K562 (cell line): ENCODE data around the gene NPDC1. TPM values are rescaled to one million over a fixed set of nuclear protein-coding genes. Genes with fewer than 3 reads are reported as not detected.
A peak's percentile ranks its signal among the peaks of the same experiment; 100 is the strongest.

Experiments
- ATAC-seq: fragments of 200-7000 bp; cut with Tn5 transposase; 3 replicates; pipeline ENCODE4 v1.9.1; 2020; ENCODE audit warnings: moderate library complexity
- BruUV-seq: library from RNA; stranded (reverse); fragments of 400-500 nt; replicated peaks from 2 replicates; lab custom pipeline; 2021; lab: Mats Ljungman, UMichigan
- CTCF ChIA-PET: fragments of 300-600 bp; formaldehyde crosslinking; extraction: SDS; loops from one replicate; lab custom pipeline; 2021; ENCODE audit warnings: low intra/inter-chr PET ratio; lab: Yijun Ruan, JAX
- POLR2A ChIA-PET: fragments of 300-600, 350-650 bp; sonication (Branson Sonifier 250); formaldehyde crosslinking; extraction: SDS; loops from one replicate; lab custom pipeline; 2021; ENCODE audit warnings: antibody characterized with exemption, inconsistent platforms; lab: Yijun Ruan, JAX
- DNase-seq, 4 experiments: peaks; one replicate each; pipeline versions ENCODE4 v3.0.0 to v3.0.0-alpha.2; 2011 to 2018; ENCODE audit warnings: low spot score in 3 of 4, mixed read lengths in 3 of 4; ENCODE audit errors: extremely low read depth in 1 of 4
- FAIRE-seq: peaks from 2 replicates; lab custom pipeline; 2011; peaks lifted over from hg19 to GRCh38; lab: Jason Lieb, UNC
- H2AFZ ChIP-seq: 2 replicates; pipeline ENCODE4 v1.6.0; 2011; ENCODE audit warnings: low read depth, low read length, control low read depth, inconsistent platforms
- H3K27ac ChIP-seq: fragments of 200-600 bp; 3 replicates; pipeline ENCODE4 v1.8.0; 2011; ENCODE audit warnings: low read depth, mild to moderate bottlenecking, control low read depth, inconsistent platforms, low read length, moderate library complexity, mixed read lengths; ENCODE audit errors: extremely low read depth
- H3K27me3 ChIP-seq, 2 experiments: fragments of 300-600 bp in 1 of 2; 2 replicates in 1 of 2; 3 replicates in 1 of 2; pipeline versions ENCODE4 v1.6.0 to v1.8.0; 2011; ENCODE audit warnings: inconsistent platforms in 2 of 2, low read length in 2 of 2, mild to moderate bottlenecking in 1 of 2, mixed read lengths in 1 of 2, moderate library complexity in 1 of 2; ENCODE audit not compliant: control insufficient read depth in 2 of 2, insufficient read depth in 2 of 2
- H3K36me3 ChIP-seq: fragments of 300-600 bp; 3 replicates; pipeline ENCODE4 v1.8.0; 2011; ENCODE audit warnings: mild to moderate bottlenecking, low read length, inconsistent platforms; ENCODE audit not compliant: control insufficient read depth, insufficient read depth
- H3K4me1 ChIP-seq, 2 experiments: fragments of 200-600 bp in 1 of 2; replicated peaks in 1 of 2; 2 replicates in 1 of 2; 3 replicates in 1 of 2; pipeline versions ENCODE4 v1.5.1 to v1.8.0; 2011; ENCODE audit warnings: inconsistent platforms in 2 of 2, low read length in 2 of 2, mild to moderate bottlenecking in 1 of 2, mixed read lengths in 1 of 2, moderate library complexity in 1 of 2; ENCODE audit not compliant: control insufficient read depth in 2 of 2, insufficient read depth in 2 of 2
- H3K4me2 ChIP-seq: 2 replicates; pipeline ENCODE4 v1.6.1; 2011; ENCODE audit warnings: low read length, control low read depth, inconsistent platforms, mixed read lengths; ENCODE audit not compliant: insufficient read depth
- H3K4me3 ChIP-seq: fragments of 200-600 bp; sonication (generic), shearing (Covaris generic); 2 replicates; pipeline ENCODE4 v1.5.1; 2016; ENCODE audit warnings: control low read depth, inconsistent platforms
- H3K79me2 ChIP-seq: fragments of 200-600 bp; 3 replicates; pipeline ENCODE4 v1.8.0; 2011; ENCODE audit warnings: low read length, inconsistent platforms; ENCODE audit not compliant: control insufficient read depth, insufficient read depth
- H3K9ac ChIP-seq, 2 experiments: 2 replicates each; pipeline versions ENCODE4 v1.6.0 to v1.6.1; 2011; ENCODE audit warnings: low read depth in 2 of 2, low read length in 2 of 2, control low read depth in 1 of 2, inconsistent platforms in 1 of 2, mild to moderate bottlenecking in 1 of 2, mixed read lengths in 1 of 2; ENCODE audit not compliant: insufficient read depth in 1 of 2
- H3K9me1 ChIP-seq: one replicate; pipeline ENCODE4 v1.6.0; 2011; ENCODE audit warnings: inconsistent platforms, mild to moderate bottlenecking, low read length, moderate library complexity; ENCODE audit not compliant: control insufficient read depth, insufficient read depth
- H3K9me3 ChIP-seq: replicated peaks from 2 replicates; pipeline ENCODE4 v1.5.1; 2011; ENCODE audit warnings: low read depth, low read length, inconsistent platforms; ENCODE audit not compliant: control insufficient read depth, insufficient read depth
- H4K20me1 ChIP-seq: replicated peaks from 2 replicates; pipeline ENCODE4 v1.6.1; 2011; ENCODE audit warnings: low read length, inconsistent platforms, mixed read lengths; ENCODE audit not compliant: control insufficient read depth, insufficient read depth
- CTCF ChIP-seq, 3 experiments: IDR thresholded peaks in 2 of 3; conservative IDR thresholded peaks in 1 of 3; 2 replicates each; pipeline ENCODE4 v1.5.1; 2011 to 2012; ENCODE audit warnings: low read length in 3 of 3, mild to moderate bottlenecking in 3 of 3, control low read depth in 2 of 3, improper control_type of control experiment in 1 of 3, inconsistent platforms in 1 of 3, low read depth in 1 of 3, mixed read lengths in 1 of 3, moderate library complexity in 1 of 3; ENCODE audit not compliant: insufficient read depth in 2 of 3
- ESRRA ChIP-seq: fragments of 450-650 bp; IDR thresholded peaks from 2 replicates; pipeline ENCODE4 v1.6.1; 2014; ENCODE audit warnings: low read depth, mild to moderate bottlenecking, moderate library complexity, borderline replicate concordance
- ILK ChIP-seq: fragments of 450-650 bp; IDR thresholded peaks from 2 replicates; pipeline ENCODE4 v1.6.1; 2016; ENCODE audit warnings: missing genetic modification characterization, low read depth, mild to moderate bottlenecking, missing compliant biosample characterization, moderate library complexity, borderline replicate concordance
- KLF16 ChIP-seq: IDR thresholded peaks from 2 replicates; pipeline ENCODE4 v1.6.1; 2016; ENCODE audit warnings: antibody characterized with exemption
- MAZ ChIP-seq, 2 experiments: fragments of 450-650 bp in 1 of 2; sonication (generic) in 1 of 2; formaldehyde crosslinking; IDR thresholded peaks in 1 of 2; conservative IDR thresholded peaks in 1 of 2; 2 replicates each; pipeline versions ENCODE4 v1.4.0 to v1.5.0; 2020; ENCODE audit warnings: mild to moderate bottlenecking in 1 of 2, missing genetic modification reagents in 1 of 2
- SREBF1 ChIP-seq: fragments of 150-350 bp; IDR thresholded peaks from 2 replicates; pipeline ENCODE4 v1.6.1; 2014; ENCODE audit warnings: antibody characterized with exemption, low read depth, low read length, borderline replicate concordance
- WGBS: fragments of 100-300 bp; shearing (Covaris generic); methylation state at CpG from one replicate; pipeline ENCODE4 v1.1.6; 2016; ENCODE audit warnings: low coverage, mixed read lengths; ENCODE audit not compliant: insufficient coverage; ENCODE audit errors: missing lambda C conversion rate; 5-methylcytosine and 5-hydroxymethylcytosine counted together
- in situ Hi-C: fragments of 300-500 bp; cut with MboI; formaldehyde crosslinking; loops from 4 replicates; pipeline ENCODE4 v1.15.0; 2018; ENCODE audit warnings: inconsistent platforms, mixed read lengths
- intact Hi-C: fragments of 100-400 bp; cut with micrococcal nuclease; formaldehyde crosslinking; loops from 2 replicates; pipeline ENCODE4 v1.14.2; 2022
- polyA plus RNA-seq, 8 experiments: library from polyadenylated mRNA; depleted of rRNA in 4 of 8; stranded (reverse) in 5 of 8; unstranded in 3 of 8; fragments of >200 nt; fragmentation: Nextera tagmentation in 2 of 8; fragmentation: Illumina TruSeq in 1 of 8; extraction: Ambion mirVana in 2 of 8; extraction: Trizol in 1 of 8; gene quantifications; 2 replicates each; pipeline versions ENCODE4 v1.2.1 to v1.2.3, GENCODE V29; 2011 to 2014; ENCODE audit warnings: inconsistent platforms in 1 of 8, missing spikeins in 1 of 8
- total RNA-seq, 7 experiments: library from RNA; depleted of rRNA in 6 of 7; stranded (reverse); fragments of >200 nt in 6 of 7; fragmentation: Illumina TruSeq in 2 of 7; extraction: Trizol in 2 of 7; gene quantifications; 2 replicates each; pipeline versions ENCODE4 v1.2.1 to v1.2.3, GENCODE V29; 2011 to 2021; ENCODE audit warnings: low replicate concordance in 1 of 7

The NPDC1 gene
- total and polyA plus RNA-seq, 9 of the 15 experiments (the other 6 are each of a cell fraction or from before 2014, with no cell fraction given) = 0.06 to 2.1 (median 0.53) TPM; not detected in 3

GRCh38 chr9:137035937-137036336 is 10.0 kb downstream of the NPDC1 start:
- no TSS peak for BruUV-seq
- FAIRE-seq (no peak), DNase-seq (no peak)
- Histone ChIP-seq H3K79me2 (no peaks in the 10 kb centered on the region), H3K9ac (no peak overlapping the region; a peak in 1 of 4 replicates), H2AFZ (no peak overlapping the region), H3K4me1 (peaks cover 0 to 69% of the 10 kb centered on the region in 2 experiments; a peak in 3 of 5 replicates), H3K27ac (no peak overlapping the region), H3K9me1 (no peaks in the 10 kb centered on the region), H4K20me1 (no peaks in the 10 kb centered on the region), H3K27me3 (peaks cover 0 to 21% of the 10 kb centered on the region in 2 experiments; a peak in 1 of 5 replicates)
- 52% methylated on average over 8 of the region's 8 CpGs for WGBS
- intact Hi-C loops = loop anchor here (1.0 to 2.0 kb wide), 4 partner anchors 32 to 193 kb away; partner anchors contain the start of gene AJM1
- CTCF ChIA-PET = interaction anchor here (2.2 to 3.7 kb wide), 2 partner anchors 87 to 249 kb away, joined by 10 to 47 read pairs; no protein-coding TSS in a partner anchor
- TF ChIP-seq ESRRA = no peak
- no peak for TF ChIP-seq ILK (tag)
- TF ChIP-seq, all 486 proteins: peak for 0
- Histone ChIP-seq H3K36me3 (no peaks in the 10 kb centered on the region), H3K4me3 (no peak overlapping the region), H3K9me3 (no peaks in the 10 kb centered on the region), H3K4me2 (no peak overlapping the region)
- POLR2A ChIA-PET = interaction anchor here (1.0 to 1.8 kb wide), 3 partner anchors 9 to 88 kb away, joined by 3 to 8 read pairs (median 4); no protein-coding TSS in a partner anchor
- ATAC-seq = no peak
- in situ Hi-C loops = loop anchor here (5.0 kb wide), 2 partner anchors 89 to 264 kb away; partner anchors contain the start of gene C8G

- H3K4me2 ChIP-seq = no peak overlapping the region
- peak in 1 of 3 experiments; percentile 22; a peak in 1 of 6 replicates for TF ChIP-seq CTCF (IDR thresholded peaks at IDR 0.05 in 2 of 3, conservative IDR thresholded peaks at IDR 0.05 in 1 of 3; ENCODE audit: insufficient read depth in 2 of 3, low read depth in 1 of 3, low read length in 3 of 3)
- TF ChIP-seq SREBF1 = no peak
- 0 out of 2 replicates have a peak, but pooled peaks have one; percentile 2 for TF ChIP-seq KLF16
- TF ChIP-seq MAZ (CRISPR knock-in tag; conservative IDR thresholded peaks at IDR 0.05 in 1 of 2, IDR thresholded peaks at IDR 0.05 in 1 of 2) = no peak
- 0 out of 2 replicates have a peak, but pooled peaks have one; percentile 0 for TF ChIP-seq ESRRA
- ChIA-PET CTCF (interaction anchor here (2.2 to 3.7 kb wide), 2 partner anchors 87 to 248 kb away, joined by 10 to 47 read pairs; no protein-coding TSS in a partner anchor), POLR2A (interaction anchor here (0.6 to 1.8 kb wide), 9 partner anchors 9 to 475 kb away, joined by 3 to 8 read pairs (median 3); partner anchors contain the start of genes DPP7 and SAPCD2)
- H3K79me2 ChIP-seq = no peaks in the 10 kb centered on the region
- H3K9ac ChIP-seq = no peak overlapping the region
- H3K9me1 ChIP-seq = no peaks in the 10 kb centered on the region
- H3K36me3 ChIP-seq = no peaks in the 10 kb centered on the region
- H3K4me1 ChIP-seq = peaks cover 0 to 69% of the 10 kb centered on the region in 2 experiments; a peak in 3 of 5 replicates
- 20% methylated on average over 8 of the region's 9 CpGs for WGBS
- intact Hi-C loops (loop anchor here (1.0 to 2.0 kb wide), 4 partner anchors 31 to 193 kb away; partner anchors contain the start of gene AJM1), in situ Hi-C loops (loop anchor here (5.0 kb wide), 2 partner anchors 88 to 263 kb away; partner anchors contain the start of gene C8G)
- FAIRE-seq (no peak), DNase-seq (peak in 1 of 4 experiments; percentile 24), ATAC-seq (peak; percentile 62)
- no TSS peak for BruUV-seq
- H3K4me3 ChIP-seq = no peak overlapping the region
- H3K9me3 ChIP-seq = no peaks in the 10 kb centered on the region
- no peak overlapping the region for H3K27ac ChIP-seq
- H3K27me3 ChIP-seq = peaks cover 0 to 16% of the 10 kb centered on the region in 2 experiments; a peak in 1 of 5 replicates
- H2AFZ ChIP-seq = 0 out of 2 replicates have a peak overlapping the region, but pooled peaks have one; percentile 37
- H4K20me1 ChIP-seq = no peaks in the 10 kb centered on the region
Measured at GRCh38 chr9:137035507-137035834, 10.5 kb downstream of the NPDC1 start.
